Measurements from ENCODE around the gene PDZRN3. TPM values are rescaled to one million over a fixed set of nuclear protein-coding genes. Genes with fewer than 3 reads are reported as not detected.

The PDZRN3 gene
- total and polyA plus RNA-seq, 7 donors = 2.5 to 39.3 (median 16.0) TPM

DNA sequence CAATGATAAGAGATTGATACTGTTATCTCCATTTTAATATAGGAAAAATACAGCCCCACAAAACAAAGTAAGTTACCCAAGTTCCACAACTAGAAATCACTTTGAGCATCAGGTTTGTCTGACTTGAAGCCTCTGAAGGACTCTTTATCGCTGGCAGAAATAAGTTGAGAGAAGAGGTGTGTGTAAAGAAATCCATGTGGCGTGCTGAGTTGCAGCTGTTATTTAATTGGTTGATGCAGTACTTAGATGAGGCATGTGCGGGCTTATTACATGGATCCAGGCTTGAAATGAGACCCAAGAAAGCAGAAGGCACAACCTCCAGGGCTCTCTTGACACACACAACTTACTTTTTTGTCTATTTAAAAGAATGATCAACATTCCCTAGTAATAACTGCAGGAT, 221.3 kb downstream of the PDZRN3 start:
- Histone ChIP-seq H3K4me3 (no peak overlapping the region), H3K27me3 (ENCODE audit: insufficient read depth in 3 of 3, low read length in 2 of 3) (no peaks in the 10 kb centered on the region), H3K9me3 (no peaks in the 10 kb centered on the region), H3K36me3 (ENCODE audit: insufficient read depth in 1 of 2, low read depth in 1 of 2) (peaks cover 0 to 22% of the 10 kb centered on the region in 2 donors), H3K27ac (no peak overlapping the region), H3K4me1 (peaks cover 36% of the 10 kb centered on the region)
- intact Hi-C loops (cut with DNase I) = no loop called here
- 84 to 91% (median 86%) methylated on average over 3 of the region's 3 CpGs for whole genome bisulfite sequencing, 3 donors
- no peak for TF ChIP-seq CTCF (IDR thresholded peaks at IDR 0.05)
- ATAC-seq (no peak), DNase-seq (no peak)

GRCh38 chr3:73401616-73402279, 223.0 kb downstream of the PDZRN3 start:
- no peaks in the 10 kb centered on the region for H3K9me3 ChIP-seq
- no peak for TF ChIP-seq CTCF (IDR thresholded peaks at IDR 0.05)
- 39 to 55% (median 40%) methylated on average over 7 of the region's 7 CpGs for WGBS, 3 donors

GRCh38 chr3:73401059-73401458, 223.7 kb downstream of the PDZRN3 start:
- TF ChIP-seq CTCF (IDR thresholded peaks at IDR 0.05) = no peak
- intact Hi-C loops (cut with DNase I) = no loop called here
- H3K4me3 ChIP-seq = no peak overlapping the region
- DNase-seq = no peak
- ATAC-seq = no peak
- no peak overlapping the region for H3K27ac ChIP-seq
- peaks cover 0 to 32% of the 10 kb centered on the region in 2 donors for H3K36me3 ChIP-seq (ENCODE audit: insufficient read depth in 1 of 2, low read depth in 1 of 2)
- WGBS, 3 donors = 52 to 60% (median 58%) methylated on average over 6 of the region's 6 CpGs
- peaks cover 24% of the 10 kb centered on the region for H3K4me1 ChIP-seq
- H3K9me3 ChIP-seq = no peaks in the 10 kb centered on the region
- H3K27me3 ChIP-seq (ENCODE audit: insufficient read depth in 3 of 3, low read length in 2 of 3) = no peaks in the 10 kb centered on the region

More at GRCh38 chr3:73401616-73402279, 223.0 kb downstream of the PDZRN3 start:
- H3K4me1 ChIP-seq = peaks cover 30% of the 10 kb centered on the region
- H3K27ac ChIP-seq = no peak overlapping the region
- DNase-seq (no peak), ATAC-seq (no peak)
- H3K4me3 ChIP-seq = no peak overlapping the region
- intact Hi-C loops (cut with DNase I) = no loop called here
- no peaks in the 10 kb centered on the region for H3K27me3 ChIP-seq (ENCODE audit: insufficient read depth in 3 of 3, low read length in 2 of 3)
- H3K36me3 ChIP-seq (ENCODE audit: insufficient read depth in 1 of 2, low read depth in 1 of 2) = peaks cover 0 to 27% of the 10 kb centered on the region in 2 donors

DNA sequence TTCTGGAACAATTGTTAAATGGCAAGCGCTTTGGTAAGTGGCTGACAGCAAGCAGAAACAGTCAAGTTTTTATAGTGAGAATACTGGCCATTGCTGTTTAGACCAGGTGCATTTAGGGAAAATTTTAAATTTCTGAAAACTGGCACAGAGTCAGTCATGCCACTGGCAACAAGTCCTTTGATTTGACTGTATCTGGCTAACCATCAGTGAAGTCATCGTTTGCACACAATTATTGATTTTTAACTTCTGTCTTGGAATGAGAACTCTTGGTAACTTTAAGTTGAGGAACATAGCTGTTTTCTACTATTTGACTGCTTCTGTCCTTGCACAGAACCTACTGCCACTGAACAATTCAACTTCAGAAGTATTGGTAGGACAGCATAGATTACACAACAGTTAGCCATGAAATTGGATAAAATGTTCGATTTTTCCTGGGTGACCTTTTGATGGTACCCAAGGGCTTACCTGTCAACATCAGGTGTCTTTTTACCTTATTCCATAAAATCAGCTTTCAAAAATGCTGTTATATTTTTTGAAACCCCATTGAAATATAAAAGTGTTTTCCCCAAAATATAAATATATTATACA, 225.0 kb downstream of the PDZRN3 start:
- H3K36me3 ChIP-seq (ENCODE audit: insufficient read depth in 1 of 2, low read depth in 1 of 2) = peaks cover 0 to 32% of the 10 kb centered on the region in 2 donors
- no peak for DNase-seq
- no peak for ATAC-seq
- 78 to 89% (median 80%) methylated on average over 3 of the region's 3 CpGs for WGBS, 3 donors
- no peaks in the 10 kb centered on the region for H3K27me3 ChIP-seq (ENCODE audit: insufficient read depth in 3 of 3, low read length in 2 of 3)
- intact Hi-C loops (cut with DNase I) = no loop called here
- no peaks in the 10 kb centered on the region for H3K9me3 ChIP-seq
- no peak for TF ChIP-seq CTCF (IDR thresholded peaks at IDR 0.05)
- peaks cover 11% of the 10 kb centered on the region for H3K4me1 ChIP-seq
- H3K27ac ChIP-seq = peak overlapping the region; percentile 21
- no peak overlapping the region for H3K4me3 ChIP-seq

Data from psoas muscle (tissue), 8 donors.